T-helper 1 cell (primary cell): ENCODE measurements around the gene SUCNR1.
"Not testable (repeated sequence)": the region's sequence is repeated elsewhere in the genome, so short reads cannot be mapped to it uniquely, and the experiment has no call there.

ENCODE experiments used
- DNase-seq, 5 donors: peaks; one replicate each; pipeline ENCODE4 v3.0.0-alpha.2; 2012 to 2020
- total RNA-seq, 4 donors: gene quantifications; one replicate each; lab custom pipeline; 2026; lab: John Stamatoyannopoulos, UW

SUCNR1 gene, protein sequence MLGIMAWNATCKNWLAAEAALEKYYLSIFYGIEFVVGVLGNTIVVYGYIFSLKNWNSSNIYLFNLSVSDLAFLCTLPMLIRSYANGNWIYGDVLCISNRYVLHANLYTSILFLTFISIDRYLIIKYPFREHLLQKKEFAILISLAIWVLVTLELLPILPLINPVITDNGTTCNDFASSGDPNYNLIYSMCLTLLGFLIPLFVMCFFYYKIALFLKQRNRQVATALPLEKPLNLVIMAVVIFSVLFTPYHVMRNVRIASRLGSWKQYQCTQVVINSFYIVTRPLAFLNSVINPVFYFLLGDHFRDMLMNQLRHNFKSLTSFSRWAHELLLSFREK
- total RNA-seq, result 0 reads per million in 4 donors

- no peak for DNase-seq
Observed at GRCh38 chr3:151873398-151873797, at the start of gene SUCNR1. Gene SUCNR1, plus strand, starts transcription at chr3:151873643. Its CDS starts 6,250 bp downstream, at chr3:151879893.

DNA sequence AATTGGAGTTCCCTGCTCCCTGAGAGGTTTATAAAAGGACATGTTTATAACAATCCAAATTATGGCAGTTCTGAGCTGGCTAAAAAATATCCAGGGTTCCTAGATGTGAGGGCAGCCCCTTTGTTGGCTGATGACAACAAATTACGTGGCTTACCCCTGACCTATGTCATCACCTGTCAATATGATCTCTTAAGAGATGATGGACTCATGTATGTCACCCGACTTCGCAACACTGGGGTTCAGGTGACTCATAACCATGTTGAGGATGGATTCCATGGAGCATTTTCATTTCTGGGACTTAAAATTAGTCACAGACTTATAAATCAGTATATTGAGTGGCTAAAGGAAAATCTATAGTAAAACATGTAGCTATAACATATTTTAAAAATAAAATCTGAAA, 45.6 kb upstream of the SUCNR1 start:
- no peak for DNase-seq

GRCh38 chr3:151835751-151836525, 37.5 kb upstream of the SUCNR1 start:
- DNase-seq, result no peak

DNA sequence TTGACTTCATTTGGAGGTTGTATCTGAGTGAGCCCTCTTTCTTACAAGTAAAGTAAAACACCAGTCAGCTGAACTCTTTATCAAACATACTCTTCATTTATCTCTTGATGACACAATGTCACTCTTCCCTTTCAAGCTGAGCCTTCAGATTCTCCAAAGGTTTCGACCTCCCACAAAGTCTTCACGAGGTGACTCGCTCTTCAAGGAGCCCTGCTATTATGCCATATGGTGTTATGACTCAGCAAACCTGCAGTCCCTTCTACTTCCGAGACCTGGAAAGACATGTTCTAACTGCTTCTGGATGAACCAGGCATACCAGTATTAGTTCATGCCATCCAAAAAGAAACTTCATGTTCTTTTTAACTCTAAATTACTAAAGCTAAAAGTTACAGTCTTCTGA, 36.4 kb upstream of the SUCNR1 start:
- DNase-seq, result no peak

GRCh38 chr3:151838574-151839312, 34.7 kb upstream of the SUCNR1 start:
- peak in 2 of 5 donors; percentile 5 to 48 for DNase-seq

DNA sequence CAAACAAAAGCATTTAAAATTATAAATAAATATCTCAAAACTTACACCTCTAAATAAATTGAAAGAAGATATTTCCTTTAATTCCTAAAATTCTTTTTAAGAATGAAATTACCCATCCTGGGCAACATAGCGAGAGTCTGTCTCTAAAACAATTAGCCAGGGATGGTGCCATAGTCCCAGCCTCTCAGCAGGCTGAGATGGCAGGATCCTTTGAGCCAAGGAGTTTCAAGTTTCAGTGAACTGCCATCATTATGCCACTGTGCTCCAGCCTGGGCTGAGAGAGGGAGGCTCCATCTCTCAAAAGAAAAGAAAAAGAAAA, 34.2 kb upstream of the SUCNR1 start:
- DNase-seq, result no peak

- no peak for DNase-seq
Observed at GRCh38 chr3:151841801-151842200, 31.6 kb upstream of the SUCNR1 start.

DNA sequence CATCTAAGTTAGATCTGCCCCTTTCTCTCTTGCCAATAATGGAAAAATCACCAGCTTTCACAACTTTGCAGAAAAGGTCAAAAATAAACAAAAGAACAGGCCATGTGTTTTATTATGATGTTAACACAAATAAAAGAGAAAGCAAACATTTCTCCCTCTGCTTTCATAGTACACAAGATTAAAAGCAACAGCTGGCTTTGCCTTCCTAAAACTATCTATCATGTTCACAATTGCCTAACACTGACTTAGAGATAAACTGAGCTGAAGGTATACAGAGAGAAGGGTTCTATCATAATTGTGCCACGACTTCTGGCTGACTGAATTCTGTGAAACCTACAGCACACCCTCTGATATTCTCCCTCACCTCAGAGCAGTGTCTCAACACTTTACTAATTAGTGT, 30.2 kb upstream of the SUCNR1 start:
- DNase-seq, result no peak

DNA sequence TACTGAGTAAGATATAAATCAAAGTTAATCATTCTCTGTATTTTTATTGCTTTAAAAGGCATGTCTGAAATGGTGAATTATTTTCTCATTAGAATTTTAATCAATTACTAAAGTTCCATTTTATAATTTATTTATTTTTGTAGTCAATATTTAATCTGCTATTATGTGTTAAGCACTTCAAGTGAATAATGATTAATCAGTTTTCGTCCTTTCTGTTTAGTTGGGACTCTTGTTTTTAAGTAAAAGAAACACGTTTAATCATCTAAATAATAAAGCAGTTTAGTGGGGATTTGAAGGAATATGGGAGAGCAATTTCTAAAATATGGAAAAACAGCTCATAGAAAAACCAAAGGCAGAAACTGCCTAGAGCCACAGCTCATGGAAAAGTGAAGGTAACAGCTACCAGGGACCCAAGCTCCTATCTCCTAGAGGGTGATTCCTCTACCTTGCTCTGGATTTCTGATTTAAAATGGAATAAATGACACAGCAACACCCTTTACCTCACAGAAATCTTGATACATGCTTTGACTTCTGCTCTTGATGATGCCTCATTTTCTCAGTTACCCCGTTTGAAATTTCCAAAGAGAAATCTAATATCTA, 28.0 kb upstream of the SUCNR1 start:
- no peak for DNase-seq

- DNase-seq, result not testable (repeated sequence)
Observed at GRCh38 chr3:151850065-151850464, 23.4 kb upstream of the SUCNR1 start.

GRCh38 chr3:151852074-151852811, 21.2 kb upstream of the SUCNR1 start:
- DNase-seq, result no peak

DNA sequence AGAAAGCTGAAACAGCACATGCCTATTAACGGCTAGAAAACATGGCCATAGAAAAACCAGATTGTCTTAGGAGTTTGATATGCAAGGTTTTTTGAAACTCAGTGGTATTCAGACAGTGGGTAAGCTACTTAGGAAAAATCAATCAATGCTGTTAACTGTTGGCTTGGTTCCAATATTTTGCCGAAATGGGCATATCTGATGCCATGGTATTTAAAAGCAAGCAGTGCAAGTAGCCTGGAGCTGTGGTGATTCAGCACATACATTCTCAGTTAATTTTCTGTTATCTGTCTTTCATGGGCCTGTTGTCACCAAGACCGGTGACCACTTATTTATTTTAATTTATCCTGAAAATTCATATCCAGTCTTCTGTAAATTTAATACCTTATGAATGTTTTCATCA, 17.3 kb upstream of the SUCNR1 start:
- no peak for DNase-seq

- DNase-seq, result no peak
Observed at GRCh38 chr3:151856641-151857040, 16.8 kb upstream of the SUCNR1 start.

- DNase-seq, result no peak
Observed at GRCh38 chr3:151859233-151859673, 14.2 kb upstream of the SUCNR1 start.

DNA sequence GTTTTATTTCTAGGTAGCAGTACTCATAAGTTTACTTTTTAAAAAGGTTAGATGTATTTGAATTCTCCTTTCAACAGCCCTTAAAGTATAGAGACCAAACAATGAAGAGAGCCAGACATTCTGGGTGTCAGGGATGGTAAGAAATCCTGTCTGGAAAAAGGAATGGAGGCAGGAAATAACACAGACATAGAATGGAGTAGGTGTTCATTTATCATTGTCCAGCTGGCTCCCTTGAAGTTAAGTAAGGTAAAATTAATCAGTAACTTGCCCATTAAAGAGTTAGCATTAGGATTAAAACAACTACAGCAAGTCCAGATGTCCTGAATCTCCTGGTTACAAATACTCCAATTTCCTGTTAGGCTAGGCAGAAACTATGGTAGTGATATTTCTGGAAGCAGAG, 13.5 kb upstream of the SUCNR1 start:
- no peak for DNase-seq

DNA sequence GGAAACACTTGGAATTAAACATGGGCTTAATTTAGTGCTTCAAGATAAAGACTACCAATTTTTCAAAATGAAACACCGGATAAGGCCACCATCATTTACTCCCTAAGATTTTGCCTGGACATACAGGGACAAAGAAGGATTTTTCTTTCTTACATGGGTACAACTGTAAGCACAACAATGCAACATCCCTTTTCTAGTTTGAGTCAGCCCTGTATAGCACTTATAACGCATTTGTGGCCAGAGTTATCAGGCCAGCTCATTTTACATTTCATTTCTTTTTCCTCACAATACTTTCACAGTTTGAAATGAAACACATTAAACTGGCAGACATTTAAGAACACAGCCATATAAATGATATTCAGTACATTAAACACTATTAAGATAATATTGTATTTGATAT, 9.8 kb upstream of the SUCNR1 start:
- DNase-seq, result no peak

DNA sequence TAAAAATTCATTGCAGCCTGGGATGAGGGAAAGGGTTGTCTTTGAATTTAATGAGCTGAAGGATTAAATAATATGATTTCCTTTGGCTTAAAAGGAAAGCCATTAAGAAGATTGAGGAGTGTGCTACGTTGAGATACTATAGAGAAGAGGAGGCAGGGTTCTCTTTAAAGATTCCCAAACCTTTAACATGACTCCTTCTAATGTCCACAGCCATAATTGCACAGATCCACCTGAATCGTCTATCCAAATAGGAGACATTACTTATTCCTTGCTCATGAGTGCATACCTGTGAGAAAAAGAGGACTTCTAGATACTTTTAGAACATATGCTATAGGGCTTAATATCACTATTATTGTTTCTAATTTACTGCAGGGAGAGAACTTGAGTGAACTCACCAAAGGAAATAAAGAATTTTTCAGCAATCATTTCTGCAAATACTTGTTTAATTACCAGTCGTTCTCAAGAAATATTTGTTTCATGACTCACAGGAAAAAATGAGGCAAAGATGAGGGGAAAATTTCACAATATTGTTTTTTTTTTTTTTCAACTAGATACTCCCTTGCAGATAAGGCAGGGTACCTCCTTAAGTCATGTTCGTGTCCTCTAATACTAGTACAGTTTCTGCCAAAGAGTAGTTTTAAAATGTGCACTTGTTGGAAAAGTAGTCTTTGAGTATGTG, 8.9 kb upstream of the SUCNR1 start:
- DNase-seq, result no peak

GRCh38 chr3:151866711-151867410, 6.6 kb upstream of the SUCNR1 start:
- no peak for DNase-seq

DNA sequence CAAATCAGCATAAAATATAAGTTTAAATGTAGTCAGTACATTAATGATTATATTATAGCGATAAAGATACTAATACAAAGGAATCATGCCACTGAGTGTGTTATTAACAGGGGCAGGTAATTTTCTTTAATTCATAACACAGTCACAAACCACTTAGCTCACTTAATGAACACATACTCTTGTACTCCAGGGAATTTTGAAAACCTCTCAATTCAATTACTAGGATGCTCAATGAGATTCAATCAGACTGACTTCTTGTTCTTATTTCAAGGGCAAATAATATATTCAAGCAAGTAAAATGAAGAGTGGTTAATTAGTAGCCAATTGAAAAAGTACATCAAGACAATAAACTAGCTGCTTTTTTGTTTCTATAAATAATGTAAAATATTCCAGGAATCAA, 5.8 kb upstream of the SUCNR1 start:
- DNase-seq, result no peak

- DNase-seq, result no peak
Observed at GRCh38 chr3:151869181-151869580, 4.3 kb upstream of the SUCNR1 start.
